ENCODE data around the gene TBCEL.

DNA sequence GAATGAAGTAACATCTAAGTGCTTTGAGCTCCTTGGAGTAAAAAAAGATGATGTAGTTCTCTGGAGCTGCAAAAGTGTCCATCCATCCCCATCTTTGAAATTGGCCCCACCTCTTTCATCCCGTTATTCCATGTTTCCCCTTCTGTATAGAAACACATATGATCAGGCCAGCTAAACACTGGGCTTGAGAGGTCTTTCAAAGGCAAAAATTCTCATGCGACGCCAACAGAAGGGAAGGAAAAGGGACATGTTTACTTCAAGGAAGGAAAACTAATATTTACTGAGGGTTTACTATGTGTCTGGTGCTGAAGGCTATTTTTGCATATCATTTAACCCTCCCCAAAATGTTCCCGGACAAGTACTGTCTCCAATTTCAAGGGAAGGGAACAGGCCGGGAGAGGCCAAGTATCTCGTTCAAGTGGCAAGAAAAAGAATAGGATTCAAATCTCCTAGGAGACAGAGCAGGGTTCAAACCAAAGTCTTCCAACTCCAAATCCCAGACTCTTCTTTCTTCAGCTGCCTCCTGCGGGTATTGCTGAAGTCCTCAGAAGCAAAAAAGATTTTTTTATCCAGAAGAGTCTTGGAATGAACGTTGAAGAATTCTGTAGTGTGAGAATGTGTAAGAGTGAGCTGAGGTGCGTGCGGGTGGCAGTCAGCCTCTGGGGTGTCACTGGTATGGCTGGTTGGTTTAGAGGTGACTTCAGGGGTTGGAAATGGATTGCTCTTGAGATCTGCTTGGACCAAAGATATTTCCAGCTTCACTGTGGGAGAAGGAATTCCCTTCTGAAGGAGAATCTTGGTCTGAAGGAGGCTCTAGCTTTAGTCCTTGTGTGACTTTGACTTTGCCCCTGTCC, 87.2 kb downstream of the TBCEL start:
- TF ChIP-seq, protein P1, sequence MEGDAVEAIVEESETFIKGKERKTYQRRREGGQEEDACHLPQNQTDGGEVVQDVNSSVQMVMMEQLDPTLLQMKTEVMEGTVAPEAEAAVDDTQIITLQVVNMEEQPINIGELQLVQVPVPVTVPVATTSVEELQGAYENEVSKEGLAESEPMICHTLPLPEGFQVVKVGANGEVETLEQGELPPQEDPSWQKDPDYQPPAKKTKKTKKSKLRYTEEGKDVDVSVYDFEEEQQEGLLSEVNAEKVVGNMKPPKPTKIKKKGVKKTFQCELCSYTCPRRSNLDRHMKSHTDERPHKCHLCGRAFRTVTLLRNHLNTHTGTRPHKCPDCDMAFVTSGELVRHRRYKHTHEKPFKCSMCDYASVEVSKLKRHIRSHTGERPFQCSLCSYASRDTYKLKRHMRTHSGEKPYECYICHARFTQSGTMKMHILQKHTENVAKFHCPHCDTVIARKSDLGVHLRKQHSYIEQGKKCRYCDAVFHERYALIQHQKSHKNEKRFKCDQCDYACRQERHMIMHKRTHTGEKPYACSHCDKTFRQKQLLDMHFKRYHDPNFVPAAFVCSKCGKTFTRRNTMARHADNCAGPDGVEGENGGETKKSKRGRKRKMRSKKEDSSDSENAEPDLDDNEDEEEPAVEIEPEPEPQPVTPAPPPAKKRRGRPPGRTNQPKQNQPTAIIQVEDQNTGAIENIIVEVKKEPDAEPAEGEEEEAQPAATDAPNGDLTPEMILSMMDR (IDR thresholded peaks at IDR 0.05; ENCODE audit: low read depth, low read length), result no peak
- no peak for TF ChIP-seq EZH2phosphoT487 (IDR thresholded peaks at IDR 0.05; ENCODE audit: low read depth)

Measured in OCI-LY3 (cell line).